Adipocyte (in vitro differentiated cells): ENCODE data around the gene SLC19A2.
A peak's percentile ranks its signal among the peaks of the same experiment; 100 is the strongest.
"Not testable (repeated sequence)": the region's sequence is repeated elsewhere in the genome, so short reads cannot be mapped to it uniquely, and the experiment has no call there.

Experiments used
- DNase-seq: peaks from one replicate; pipeline ENCODE4 v3.0.0-alpha.2; 2015; ENCODE audit warnings: low read depth
- H3K27me3 ChIP-seq: replicated peaks from 2 replicates; pipeline ENCODE4 v1.7.0; 2013; ENCODE audit warnings: mild to moderate bottlenecking, low read length, moderate library complexity; ENCODE audit not compliant: control insufficient read depth, insufficient read depth
- H3K36me3 ChIP-seq: 2 replicates; pipeline ENCODE4 v1.7.0; 2013; ENCODE audit warnings: low read length, mild to moderate bottlenecking, moderate library complexity; ENCODE audit not compliant: control insufficient read depth, insufficient read depth, severe bottlenecking
- H3K4me1 ChIP-seq: 2 replicates; pipeline ENCODE4 v1.7.0; 2013; ENCODE audit warnings: mild to moderate bottlenecking, low read length, moderate library complexity; ENCODE audit not compliant: control insufficient read depth, insufficient read depth
- H3K4me3 ChIP-seq: 2 replicates; pipeline ENCODE4 v1.7.0; 2013; ENCODE audit warnings: mild to moderate bottlenecking, low read length, moderate library complexity
- H3K9ac ChIP-seq: 2 replicates; pipeline ENCODE4 v1.7.0; 2013; ENCODE audit warnings: mild to moderate bottlenecking, low read length, moderate library complexity
- H3K9me3 ChIP-seq: 2 replicates; pipeline ENCODE4 v1.7.0; 2013; ENCODE audit warnings: mild to moderate bottlenecking, low read length, moderate library complexity; ENCODE audit not compliant: control insufficient read depth

The SLC19A2 gene

DNA sequence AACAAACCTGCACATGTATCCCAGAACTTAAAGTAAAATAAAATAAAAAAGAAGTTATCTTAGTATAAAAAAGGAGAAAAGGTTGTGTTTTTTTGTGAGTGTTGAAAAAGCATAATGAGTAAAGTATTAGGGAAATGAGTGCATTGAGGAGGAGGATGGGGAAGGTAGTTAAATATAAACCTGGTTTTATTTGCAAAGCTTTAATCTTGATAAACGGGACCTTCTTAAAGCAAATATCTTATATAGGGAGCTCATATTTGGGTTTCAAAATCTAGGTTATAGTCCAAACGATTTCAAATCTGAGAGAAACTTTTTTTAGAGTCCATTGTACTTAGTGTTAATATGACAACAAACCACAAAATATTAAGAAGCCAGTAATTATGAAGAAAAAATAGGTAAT, 21.7 kb upstream of the SLC19A2 start:
- peaks cover 42% of the 10 kb centered on the region for H3K4me1 ChIP-seq
- DNase-seq, result no peak
- H3K9ac ChIP-seq, result no peak overlapping the region
- no peaks in the 10 kb centered on the region for H3K27me3 ChIP-seq
- no peaks in the 10 kb centered on the region for H3K36me3 ChIP-seq
- no peaks in the 10 kb centered on the region for H3K9me3 ChIP-seq
- H3K4me3 ChIP-seq, result no peak overlapping the region

DNA sequence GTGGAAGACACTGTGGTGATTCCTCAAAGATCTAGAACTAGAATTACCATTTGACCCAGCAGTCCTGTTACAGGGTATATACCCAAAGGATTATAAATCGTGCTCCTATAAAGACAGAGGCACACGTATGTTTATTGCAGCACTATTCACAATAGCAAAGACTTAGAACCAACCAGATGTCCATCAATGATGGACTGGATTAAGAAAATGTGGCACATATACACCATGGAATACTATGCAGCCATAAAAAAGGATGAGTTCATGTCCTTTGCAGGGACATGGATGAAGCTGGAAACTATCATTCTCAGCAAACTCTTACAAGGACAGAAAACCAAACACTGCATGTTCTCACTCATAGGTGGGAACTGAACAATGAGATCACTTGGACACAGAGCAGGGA, 17.9 kb upstream of the SLC19A2 start:
- H3K9ac ChIP-seq, H3K4me1 ChIP-seq, H3K27me3 ChIP-seq, H3K9me3 ChIP-seq, H3K36me3 ChIP-seq, DNase-seq, H3K4me3 ChIP-seq: not testable (repeated sequence)

DNA sequence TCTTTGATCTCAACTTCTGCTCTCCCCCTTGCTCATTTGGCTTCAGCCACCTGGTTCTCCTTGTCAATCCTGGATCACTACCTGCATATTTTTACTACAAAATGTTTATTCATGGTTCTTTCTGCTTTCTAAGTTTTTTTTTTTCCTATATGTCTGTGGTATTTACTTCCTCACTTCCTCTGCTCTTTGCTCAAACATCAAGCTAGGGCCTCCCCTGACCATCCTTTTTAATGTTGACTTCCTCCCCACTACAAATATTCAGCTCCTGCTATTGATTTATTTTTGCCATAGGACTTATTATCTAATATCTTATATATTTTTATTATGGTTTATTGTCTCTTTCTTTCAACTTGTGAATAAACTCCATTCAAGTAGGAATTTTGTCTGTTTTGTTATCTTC, 14.1 kb upstream of the SLC19A2 start:
- no peaks in the 10 kb centered on the region for H3K9me3 ChIP-seq
- no peak overlapping the region for H3K9ac ChIP-seq
- no peaks in the 10 kb centered on the region for H3K36me3 ChIP-seq
- no peak overlapping the region for H3K4me3 ChIP-seq
- no peaks in the 10 kb centered on the region for H3K27me3 ChIP-seq
- DNase-seq, result no peak
- H3K4me1 ChIP-seq, result peaks cover 10% of the 10 kb centered on the region

DNA sequence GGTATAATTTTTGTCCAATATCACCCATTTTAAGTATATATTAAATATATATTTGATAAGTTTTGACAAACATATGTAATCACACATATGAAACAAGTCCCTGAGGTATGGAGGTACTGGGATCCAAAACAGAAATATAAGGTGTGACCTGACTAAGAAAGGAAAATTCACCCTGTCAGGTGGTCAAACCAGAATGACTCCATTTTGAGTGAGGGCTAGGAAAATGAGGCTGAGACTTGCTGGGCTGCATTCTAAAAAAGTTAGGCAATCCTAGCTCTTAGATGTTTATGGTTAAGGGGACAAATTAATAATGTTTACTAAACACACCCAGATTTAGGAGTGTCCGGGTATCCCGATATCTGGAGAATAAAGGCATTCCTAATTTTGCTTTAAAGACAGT, 11.6 kb upstream of the SLC19A2 start:
- Histone ChIP-seq H3K4me3 (no peak overlapping the region), H3K27me3 (no peaks in the 10 kb centered on the region), H3K9ac (no peak overlapping the region), H3K36me3 (no peaks in the 10 kb centered on the region), H3K4me1 (peaks cover 11% of the 10 kb centered on the region), H3K9me3 (no peaks in the 10 kb centered on the region)
- DNase-seq, result no peak

DNA sequence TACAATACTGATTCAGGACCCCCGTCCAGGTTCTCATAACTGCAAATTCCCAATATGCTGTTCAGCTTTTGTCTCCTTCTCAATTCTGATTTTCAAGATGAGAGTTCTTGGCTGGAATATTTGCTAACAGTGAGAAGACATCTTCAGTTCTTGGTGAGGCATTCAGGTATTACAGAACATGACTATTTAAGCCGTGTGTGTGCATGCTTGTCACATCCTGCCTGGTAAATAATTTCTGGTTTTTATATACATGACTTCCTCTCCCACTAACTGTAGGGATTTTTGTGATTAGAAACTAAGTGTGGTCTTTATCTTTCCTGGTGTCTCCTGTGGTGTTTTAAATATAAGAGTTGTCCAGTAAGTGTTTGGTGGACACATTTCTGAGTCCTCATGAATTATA, 10.2 kb upstream of the SLC19A2 start:
- H3K27me3 ChIP-seq, result no peaks in the 10 kb centered on the region
- H3K9ac ChIP-seq, result no peak overlapping the region
- no peaks in the 10 kb centered on the region for H3K9me3 ChIP-seq
- peaks cover 20% of the 10 kb centered on the region for H3K4me1 ChIP-seq
- no peak overlapping the region for H3K4me3 ChIP-seq
- no peak for DNase-seq
- no peaks in the 10 kb centered on the region for H3K36me3 ChIP-seq

DNA sequence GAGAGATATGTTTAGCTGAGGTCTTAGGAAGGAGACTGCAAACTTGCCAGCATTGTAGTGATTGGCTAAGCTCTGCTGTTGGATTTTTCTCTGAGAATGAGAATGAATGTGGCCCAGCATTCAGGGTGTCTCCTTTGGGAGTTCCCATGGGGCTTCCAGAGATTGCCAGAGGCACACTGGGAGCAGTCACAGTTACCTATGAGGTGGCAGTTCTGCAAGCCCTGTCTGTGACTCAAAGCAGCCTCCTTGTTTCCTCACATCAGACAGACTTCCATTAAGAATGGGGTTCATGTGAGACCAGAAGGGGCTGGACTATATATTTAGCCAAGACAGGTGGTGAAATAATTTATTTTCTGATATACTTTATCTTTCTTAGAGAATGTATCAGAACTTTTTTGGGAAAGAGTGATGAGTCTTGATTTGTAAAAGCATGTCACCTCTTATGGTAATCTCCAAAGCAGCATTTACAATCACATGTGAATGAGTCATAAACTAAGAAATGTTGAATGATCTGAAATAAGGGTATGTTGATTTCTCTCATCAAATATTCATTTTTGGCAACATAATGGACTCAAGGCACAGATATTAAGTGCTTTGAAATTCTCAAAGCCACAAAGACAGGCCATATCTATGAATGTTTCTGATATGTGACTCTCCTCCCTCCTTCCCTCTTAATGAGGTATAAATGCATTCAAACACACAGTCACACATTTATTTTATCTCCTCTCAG, 9.5 kb upstream of the SLC19A2 start:
- Histone ChIP-seq H3K9me3 (no peaks in the 10 kb centered on the region), H3K9ac (no peak overlapping the region), H3K36me3 (no peaks in the 10 kb centered on the region), H3K27me3 (no peaks in the 10 kb centered on the region), H3K4me3 (no peak overlapping the region), H3K4me1 (peaks cover 20% of the 10 kb centered on the region)
- no peak for DNase-seq

DNA sequence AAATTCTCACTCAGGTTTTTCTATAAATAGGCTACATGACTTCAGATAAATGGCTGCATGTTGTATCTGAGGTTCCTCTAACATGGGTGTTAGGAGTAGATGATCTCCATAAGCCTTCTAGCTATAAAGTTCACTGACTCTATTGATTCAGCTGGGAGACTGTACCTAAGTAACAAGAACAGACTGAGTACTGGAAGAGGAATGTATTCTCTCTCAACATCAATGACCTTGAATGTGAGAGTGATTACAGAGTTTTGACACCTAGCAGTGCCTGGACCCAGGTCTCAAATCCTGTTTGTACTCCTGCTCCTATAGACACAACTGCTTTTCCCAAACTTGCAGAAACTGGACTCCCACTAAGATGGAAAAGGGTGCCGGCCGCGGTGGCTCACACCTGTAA, 8.6 kb upstream of the SLC19A2 start:
- DNase-seq, result no peak
- Histone ChIP-seq H3K27me3 (no peaks in the 10 kb centered on the region), H3K9me3 (no peaks in the 10 kb centered on the region), H3K9ac (no peak overlapping the region), H3K4me1 (peaks cover 22% of the 10 kb centered on the region), H3K36me3 (no peaks in the 10 kb centered on the region), H3K4me3 (no peak overlapping the region)

DNA sequence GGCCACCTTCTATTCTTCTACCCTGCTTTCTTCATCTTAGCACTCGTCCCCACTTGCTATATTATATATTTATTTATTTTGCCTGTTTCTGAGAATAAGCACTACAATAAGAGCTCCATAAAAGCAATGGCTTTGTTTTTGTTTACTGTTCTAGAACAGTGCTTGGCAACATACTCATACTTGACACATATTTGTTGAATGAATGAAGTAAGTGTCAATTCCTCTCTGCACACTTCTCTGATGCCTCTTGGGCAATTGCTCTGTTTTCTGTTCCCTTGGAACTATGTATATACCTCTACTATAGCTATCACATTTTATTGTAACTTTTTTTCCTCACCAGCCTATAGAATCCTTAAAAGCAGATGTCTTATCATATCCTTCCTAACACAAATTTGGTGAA, 7.5 kb upstream of the SLC19A2 start:
- H3K4me1 ChIP-seq, result peaks cover 31% of the 10 kb centered on the region

DNA sequence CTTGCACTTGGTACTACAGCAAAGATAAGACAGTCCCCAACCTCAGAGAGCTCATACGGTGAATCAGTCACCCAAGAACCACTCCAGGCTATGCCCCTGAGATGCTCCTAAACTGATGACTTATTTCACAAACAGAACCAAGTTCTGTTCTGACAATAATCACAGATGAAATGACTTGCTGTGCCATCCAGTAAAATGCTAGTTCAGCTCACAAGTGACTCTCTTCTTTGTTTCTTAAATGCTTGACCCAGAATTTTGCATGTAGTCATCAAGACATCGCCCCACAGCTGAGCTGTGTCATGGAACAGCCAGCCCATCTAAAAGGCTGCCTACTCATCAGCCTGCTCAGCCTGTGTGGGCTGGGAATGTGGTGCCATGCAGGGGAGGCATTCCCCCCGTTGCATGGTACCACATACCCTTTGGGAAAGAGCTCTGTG, 6.1 kb upstream of the SLC19A2 start:
- Histone ChIP-seq H3K4me1 (peaks cover 45% of the 10 kb centered on the region), H3K36me3 (no peaks in the 10 kb centered on the region), H3K27me3 (no peaks in the 10 kb centered on the region), H3K4me3 (no peak overlapping the region), H3K9ac (no peak overlapping the region), H3K9me3 (no peaks in the 10 kb centered on the region)
- no peak for DNase-seq

More for the DNA sequence above, 7.5 kb upstream of the SLC19A2 start:
- no peak overlapping the region for H3K9ac ChIP-seq
- no peaks in the 10 kb centered on the region for H3K27me3 ChIP-seq
- no peak for DNase-seq
- no peaks in the 10 kb centered on the region for H3K36me3 ChIP-seq
- no peaks in the 10 kb centered on the region for H3K9me3 ChIP-seq
- no peak overlapping the region for H3K4me3 ChIP-seq

DNA sequence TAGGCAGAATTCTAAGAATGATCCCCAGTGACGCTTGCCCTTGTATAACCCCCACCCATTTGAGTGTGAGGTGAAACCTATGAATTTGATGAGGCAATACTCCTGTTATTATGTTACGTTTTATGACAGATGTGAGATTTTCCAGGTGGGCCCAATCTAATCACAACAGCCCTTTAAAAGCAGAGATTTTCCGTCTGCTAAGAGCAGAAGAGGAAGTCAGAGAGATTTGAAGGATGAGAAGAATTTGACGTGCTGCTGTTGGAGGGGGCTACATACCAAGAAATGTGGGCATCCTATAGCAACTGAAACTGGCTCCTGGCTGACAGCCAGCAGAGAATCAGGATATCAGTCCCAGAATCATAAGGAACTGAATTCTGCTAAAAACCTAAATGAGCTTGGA, 2.4 kb upstream of the SLC19A2 start:
- H3K36me3 ChIP-seq, result no peaks in the 10 kb centered on the region
- peak overlapping the region; percentile 16 for H3K4me3 ChIP-seq
- H3K9me3 ChIP-seq, result no peaks in the 10 kb centered on the region
- H3K9ac ChIP-seq, result no peak overlapping the region
- DNase-seq, result no peak
- peaks cover 41% of the 10 kb centered on the region for H3K4me1 ChIP-seq
- H3K27me3 ChIP-seq, result no peaks in the 10 kb centered on the region

DNA sequence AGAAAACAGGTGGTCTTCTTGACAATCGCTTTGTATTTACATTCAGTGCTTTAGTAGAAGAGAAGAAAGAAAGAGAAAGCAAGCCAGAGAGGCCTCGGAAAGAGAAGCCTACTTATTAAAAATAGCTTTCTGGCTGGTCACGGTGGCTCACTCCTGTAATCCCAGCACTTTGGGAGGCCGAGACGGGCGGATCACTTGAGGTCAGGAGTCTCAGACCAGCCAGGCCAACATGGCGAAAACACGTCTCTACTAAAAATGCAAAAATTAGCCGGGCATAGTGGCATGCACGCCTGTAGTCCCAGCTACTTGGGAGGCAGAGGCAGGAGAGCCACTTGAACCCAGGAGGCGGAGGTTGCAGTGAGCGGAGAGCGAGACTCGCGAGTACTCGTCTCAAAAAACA, 1.8 kb upstream of the SLC19A2 start:
- no peaks in the 10 kb centered on the region for H3K9me3 ChIP-seq
- peak overlapping the region; percentile 96 for H3K9ac ChIP-seq
- H3K4me3 ChIP-seq, result peak overlapping the region; percentile 92
- H3K27me3 ChIP-seq, result no peaks in the 10 kb centered on the region
- DNase-seq, result no peak
- H3K36me3 ChIP-seq, result no peaks in the 10 kb centered on the region
- H3K4me1 ChIP-seq, result peaks cover 47% of the 10 kb centered on the region

DNA sequence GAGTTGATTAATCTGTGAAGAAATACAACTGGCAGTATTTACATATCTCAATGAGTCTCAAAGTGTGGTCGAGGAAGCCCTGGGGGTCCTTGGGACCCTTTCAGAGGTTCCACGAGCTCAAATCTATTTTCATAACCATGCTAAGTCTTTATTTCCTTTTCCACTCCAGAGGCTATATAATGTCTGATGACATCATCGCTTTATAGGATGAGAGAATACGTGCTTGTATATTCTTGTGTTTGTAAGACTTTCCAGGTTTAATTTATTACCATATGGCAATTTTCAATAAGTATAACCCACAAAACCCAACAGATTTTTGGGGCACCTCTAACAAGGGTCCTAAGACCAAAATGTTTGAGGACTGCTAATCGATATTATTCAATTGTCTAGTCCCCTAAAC, 1.4 kb upstream of the SLC19A2 start:
- Histone ChIP-seq H3K36me3 (no peaks in the 10 kb centered on the region), H3K9me3 (no peaks in the 10 kb centered on the region), H3K9ac (peak overlapping the region; percentile 96), H3K4me1 (peaks cover 51% of the 10 kb centered on the region), H3K27me3 (no peaks in the 10 kb centered on the region), H3K4me3 (peak overlapping the region; percentile 92)
- no peak for DNase-seq
